ENCODE measurements around the gene FATE1.
"Not testable (repeated sequence)": the region's sequence is repeated elsewhere in the genome, so short reads cannot be mapped to it uniquely, and the experiment has no call there.

Gene FATE1

DNA sequence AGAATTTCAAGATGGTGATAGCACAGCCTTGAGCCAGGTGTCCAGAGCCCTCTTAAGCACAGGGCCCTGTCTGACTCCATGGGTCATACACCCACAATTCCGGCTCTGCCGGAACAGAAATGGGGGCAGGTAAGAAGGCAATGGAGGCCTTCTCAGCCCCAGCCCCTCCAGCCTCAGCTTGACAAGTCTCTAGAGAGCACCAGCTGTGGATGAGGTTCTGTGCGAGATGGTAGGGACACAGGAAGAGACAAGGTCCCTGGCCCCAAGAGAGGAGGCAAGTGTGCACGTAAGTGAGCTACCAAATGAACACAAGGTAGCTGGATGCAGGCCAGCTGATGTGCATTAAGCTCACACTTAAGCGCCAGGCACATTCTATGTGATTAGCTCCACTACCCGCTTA is 23.0 kb upstream of the FATE1 start:
- DNase-seq (ENCODE audit: low read depth), result no peak
- no peak overlapping the region for H3K4me3 ChIP-seq (ENCODE audit: low read depth, low read length)
- no peak for TF ChIP-seq CTCF (IDR thresholded peaks at IDR 0.05; ENCODE audit: control insufficient read depth, extremely low read depth, insufficient read depth)

DNA sequence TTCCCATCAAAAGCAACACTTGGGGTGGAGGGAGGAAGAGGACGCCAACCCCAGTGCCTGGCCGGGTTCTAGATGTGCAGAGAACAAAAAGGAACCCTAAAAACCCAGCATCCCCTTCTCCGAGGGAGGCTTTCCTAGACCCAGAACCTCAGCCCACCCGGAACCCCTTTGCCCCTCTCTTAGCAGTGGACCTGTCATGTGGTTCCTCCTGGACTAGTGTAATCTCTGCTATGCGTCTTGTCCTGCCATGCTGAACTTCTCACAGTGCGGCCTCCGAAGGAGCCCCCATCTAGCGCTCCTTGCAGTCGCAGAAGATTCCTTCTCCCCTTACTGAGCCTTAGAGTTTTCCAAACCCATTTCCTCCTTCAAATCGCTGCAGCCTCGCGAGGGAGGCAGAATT is 21.7 kb upstream of the FATE1 start:
- no peak overlapping the region for H3K4me3 ChIP-seq (ENCODE audit: low read depth, low read length)
- no peak for TF ChIP-seq CTCF (IDR thresholded peaks at IDR 0.05; ENCODE audit: control insufficient read depth, extremely low read depth, insufficient read depth)
- no peak for DNase-seq (ENCODE audit: low read depth)

GRCh38 chrX:151694661-151695582 is 20.9 kb upstream of the FATE1 start, which contains the start of gene PRRG3:
Gene PRRG3, plus strand, starts transcription at chrX:151695458. Its CDS starts 3,357 bp downstream, at chrX:151698815.
- TF ChIP-seq CTCF (IDR thresholded peaks at IDR 0.05; ENCODE audit: control insufficient read depth, extremely low read depth, insufficient read depth), result no peak
- no peak for DNase-seq (ENCODE audit: low read depth)
- no peak within 1 kb of the TSS for H3K4me3 ChIP-seq (ENCODE audit: low read depth, low read length)

- TF ChIP-seq CTCF (IDR thresholded peaks at IDR 0.05; ENCODE audit: control insufficient read depth, extremely low read depth, insufficient read depth), result no peak
- no peak overlapping the region for H3K4me3 ChIP-seq (ENCODE audit: low read depth, low read length)
- DNase-seq (ENCODE audit: low read depth), result no peak
These were observed 20.1 kb upstream of the FATE1 start for GRCh38 chrX:151695583-151696340.

- DNase-seq (ENCODE audit: low read depth); H3K4me3 ChIP-seq (ENCODE audit: low read depth, low read length): not testable (repeated sequence)
These were observed 18.8 kb upstream of the FATE1 start for GRCh38 chrX:151697082-151697481.

- H3K4me3 ChIP-seq (ENCODE audit: low read depth, low read length), result no peak overlapping the region
- no peak for TF ChIP-seq CTCF (IDR thresholded peaks at IDR 0.05; ENCODE audit: control insufficient read depth, extremely low read depth, insufficient read depth)
- DNase-seq (ENCODE audit: low read depth), result no peak
These were observed 18.3 kb upstream of the FATE1 start for GRCh38 chrX:151697522-151697921.

DNA sequence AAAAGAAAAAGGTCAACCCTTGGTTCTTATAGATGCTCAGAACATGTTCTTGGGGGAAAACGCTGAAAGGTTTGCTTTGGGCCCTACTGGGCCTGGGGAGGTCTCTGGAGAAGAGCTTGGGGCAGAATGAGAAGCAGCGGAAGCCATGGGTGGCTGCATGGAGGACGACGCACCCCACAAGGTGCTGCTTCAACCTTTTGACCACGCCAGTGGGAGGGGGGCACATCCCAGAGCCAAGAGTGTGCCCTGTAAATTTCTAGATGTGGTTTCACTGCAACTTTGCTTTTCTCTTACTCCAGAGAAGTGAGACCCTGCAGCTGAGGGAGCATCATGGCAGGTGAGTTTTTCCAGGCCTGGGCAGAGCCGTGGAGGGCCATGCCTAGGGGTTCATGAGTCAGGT is 17.4 kb upstream of the FATE1 start:
- TF ChIP-seq CTCF (IDR thresholded peaks at IDR 0.05; ENCODE audit: control insufficient read depth, extremely low read depth, insufficient read depth), result no peak
- DNase-seq (ENCODE audit: low read depth), result no peak
- no peak overlapping the region for H3K4me3 ChIP-seq (ENCODE audit: low read depth, low read length)
